GM21381 (cell line): ENCODE measurements around the gene GKN2.
"Not testable (repeated sequence)": the region's sequence is repeated elsewhere in the genome, so short reads cannot be mapped to it uniquely, and the experiment has no call there.

Source experiments
- ATAC-seq: cut with Tn5 transposase; IDR thresholded peaks from one replicate; pipeline ENCODE4 v1.9.1; 2021; ENCODE audit warnings: mild to moderate bottlenecking, moderate library complexity; ENCODE audit not compliant: unreplicated experiment

GKN2 gene

DNA sequence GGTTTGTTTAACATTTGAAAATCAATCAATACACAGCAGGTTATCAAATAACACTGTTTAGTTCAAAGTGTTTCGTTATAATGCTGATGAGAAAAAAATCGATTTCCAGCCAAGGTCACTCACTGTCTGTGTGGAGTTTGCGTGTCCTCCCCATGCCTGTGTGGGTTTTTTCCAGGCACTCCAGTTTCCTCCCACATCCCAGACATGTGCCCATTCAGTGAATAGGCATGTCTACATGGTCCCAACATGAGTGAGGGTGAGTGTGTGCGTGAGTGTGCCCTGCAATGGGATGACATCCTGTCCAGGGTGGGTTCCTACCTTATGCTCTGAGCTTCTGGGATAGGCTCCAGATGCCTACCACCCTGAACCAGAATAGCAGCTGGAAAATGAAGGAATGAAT is 8.7 kb upstream of the GKN2 start:
- ATAC-seq, result no peak

DNA sequence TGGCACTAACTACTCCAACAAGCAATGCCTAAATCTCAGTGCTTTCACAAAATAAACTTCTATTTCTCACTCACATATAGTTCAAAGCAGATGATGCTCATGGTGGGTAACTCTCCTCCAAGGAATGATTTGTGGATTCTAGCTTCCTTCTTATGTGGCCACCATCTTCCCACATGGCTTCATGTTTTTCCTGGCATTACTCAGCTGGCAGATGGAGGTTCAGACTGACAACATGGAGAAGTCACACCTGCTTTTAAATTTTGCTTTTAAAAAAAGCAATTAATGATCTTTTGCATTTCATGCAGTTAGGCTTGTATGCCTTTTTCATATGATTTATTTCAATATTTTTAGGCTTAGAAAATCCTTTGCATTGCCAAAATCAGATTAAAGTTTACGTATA is 6.3 kb upstream of the GKN2 start:
- ATAC-seq, result no peak

GRCh38 chr2:68955432-68955831 is 2.7 kb upstream of the GKN2 start:
- not testable (repeated sequence) for ATAC-seq

DNA sequence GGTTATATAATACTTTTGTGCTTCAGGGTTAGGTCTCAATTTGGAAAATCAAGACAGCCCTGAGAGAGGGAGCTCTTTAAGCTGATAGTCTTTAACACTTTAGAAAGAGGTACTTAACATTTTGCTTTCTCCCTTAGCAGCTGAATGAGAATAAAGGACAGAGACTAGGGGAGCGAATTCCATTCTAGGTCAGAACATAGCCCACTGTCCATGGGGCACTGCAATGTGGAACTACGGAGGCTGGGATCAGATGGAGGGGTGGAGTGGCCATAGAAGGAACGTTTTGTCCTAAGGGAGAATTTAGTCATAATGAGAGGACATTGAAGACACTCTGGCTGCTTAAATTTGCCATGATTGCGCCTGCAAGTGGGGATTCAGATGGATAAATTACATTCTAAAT is 794 bp downstream of the GKN2 start:
- no peak for ATAC-seq

- no peak for ATAC-seq
Observed at GRCh38 chr2:68948710-68949109, 4.0 kb downstream of the GKN2 start.

GRCh38 chr2:68946117-68946516 is 6.6 kb downstream of the GKN2 start:
- no peak for ATAC-seq

- ATAC-seq, result no peak
Observed at GRCh38 chr2:68943581-68944568, 8.8 kb downstream of the GKN2 start.

- no peak for ATAC-seq
Observed at GRCh38 chr2:68942827-68943226, 9.9 kb downstream of the GKN2 start.

DNA sequence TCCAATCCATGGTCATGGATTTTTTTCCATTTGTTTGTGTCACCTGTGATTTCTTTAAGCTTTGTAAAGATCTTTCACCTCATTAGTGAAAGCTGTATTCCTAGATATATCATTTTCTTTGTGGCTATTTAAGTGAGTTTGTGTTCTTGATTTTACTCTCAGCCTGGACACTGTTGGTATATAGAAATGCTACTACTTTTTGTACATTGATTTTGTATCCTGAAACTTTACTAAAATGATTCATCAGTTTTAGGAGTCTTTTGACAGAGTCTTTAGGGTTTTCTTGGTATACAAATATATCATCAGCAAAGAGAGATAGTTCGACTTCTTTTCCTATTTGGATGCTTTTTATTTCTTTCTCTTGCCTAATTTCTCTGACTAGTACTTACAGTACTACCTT is 12.3 kb downstream of the GKN2 start:
- no peak for ATAC-seq

DNA sequence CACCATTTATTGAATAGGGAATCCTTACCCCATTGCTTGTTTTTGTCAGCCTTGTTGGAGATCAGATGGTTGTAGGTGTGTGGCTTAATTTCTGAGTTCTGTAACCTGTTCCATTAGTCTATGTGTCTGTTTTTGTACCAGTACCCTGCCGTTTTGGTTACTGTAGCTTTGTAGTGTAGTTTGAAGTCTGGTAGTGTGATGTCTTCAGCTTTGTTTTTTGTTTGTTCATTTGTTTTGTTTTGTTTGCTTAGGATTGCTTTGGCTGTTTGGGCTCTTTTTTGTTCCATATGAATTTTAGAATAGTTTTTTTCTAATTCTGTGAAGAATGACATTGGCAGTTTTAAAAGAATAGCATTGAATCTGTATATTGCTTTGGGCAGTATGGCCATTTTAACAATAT is 12.7 kb downstream of the GKN2 start:
- no peak for ATAC-seq

DNA sequence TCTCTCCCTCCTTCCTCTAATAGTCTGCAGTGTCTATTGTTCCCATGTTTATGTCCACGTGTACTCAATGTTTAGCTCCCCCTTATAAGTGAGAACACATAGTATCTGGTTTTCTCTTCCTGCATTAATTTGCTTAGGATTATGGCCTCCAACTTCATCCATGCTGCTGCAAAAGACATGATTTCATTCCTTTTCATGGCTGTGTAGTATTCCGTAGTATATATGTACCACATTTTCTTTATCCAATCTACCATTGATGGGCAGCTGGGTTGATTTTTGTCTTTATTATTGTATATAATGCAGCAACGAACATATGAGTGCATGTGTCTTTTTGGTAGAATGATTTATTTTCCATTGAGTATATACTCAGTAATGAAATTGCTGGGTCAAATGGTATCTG is 13.8 kb downstream of the GKN2 start:
- no peak for ATAC-seq

DNA sequence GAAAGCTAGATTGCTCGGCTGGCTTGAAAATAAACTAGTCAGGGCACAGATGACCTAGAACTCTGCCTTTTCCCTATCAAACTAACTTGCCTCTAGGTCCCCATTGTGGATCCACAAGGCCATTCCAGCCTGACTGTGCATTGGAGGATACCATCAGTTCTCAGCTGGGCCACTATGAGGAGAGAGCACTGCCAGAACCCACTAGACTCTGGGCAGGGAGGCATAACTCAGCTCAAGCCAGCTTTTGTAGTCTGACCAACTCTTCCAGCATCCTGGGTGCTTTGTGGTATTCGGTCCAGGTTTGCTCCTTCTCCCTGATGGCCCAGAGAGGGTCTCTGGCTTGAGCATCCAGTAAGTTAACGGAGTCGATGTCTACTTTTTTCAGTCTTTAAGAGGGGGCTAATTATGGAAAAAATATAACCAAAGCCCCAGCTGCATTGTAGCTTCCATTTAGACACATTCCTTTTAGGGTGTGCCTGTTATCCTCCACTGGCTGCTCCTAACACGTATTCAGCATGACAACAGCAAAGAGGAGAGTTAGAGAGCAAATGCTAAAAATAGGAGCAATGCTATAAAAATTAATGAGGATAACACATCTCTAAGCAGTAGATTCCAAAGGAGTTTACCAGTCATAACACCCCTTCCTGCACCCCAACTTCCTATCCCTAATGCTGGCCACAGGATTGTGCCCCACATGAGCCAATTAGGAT is 15.2 kb downstream of the GKN2 start:
- ATAC-seq, result no peak

DNA sequence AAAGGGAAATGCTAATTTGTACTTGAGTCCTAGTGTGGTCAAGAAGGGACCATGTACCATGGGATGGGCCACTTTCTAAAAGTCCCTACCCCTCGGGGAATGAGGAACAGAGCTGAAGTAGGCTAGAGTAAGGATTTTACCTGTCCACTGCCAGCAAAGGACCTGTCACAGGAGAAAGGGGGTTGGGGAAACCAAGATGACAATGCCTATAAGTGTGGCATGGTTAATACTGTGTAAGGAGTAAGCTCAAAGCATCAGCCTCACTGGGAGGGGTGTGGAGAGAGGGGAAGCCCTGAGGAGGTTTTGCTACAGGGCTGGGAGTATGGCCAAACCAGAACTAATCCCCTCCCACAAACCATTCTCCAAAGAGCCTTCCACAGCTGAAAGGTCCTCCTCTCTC is 15.8 kb downstream of the GKN2 start:
- ATAC-seq, result no peak

GRCh38 chr2:68936427-68936826 is 16.3 kb downstream of the GKN2 start:
- ATAC-seq, result no peak

GRCh38 chr2:68935471-68935870 is 17.2 kb downstream of the GKN2 start:
- ATAC-seq, result no peak

GRCh38 chr2:68934021-68934420 is 18.7 kb downstream of the GKN2 start:
- no peak for ATAC-seq

GRCh38 chr2:68932402-68932801 is 20.3 kb downstream of the GKN2 start:
- no peak for ATAC-seq

GRCh38 chr2:68931799-68932198 is 20.9 kb downstream of the GKN2 start:
- ATAC-seq, result no peak

DNA sequence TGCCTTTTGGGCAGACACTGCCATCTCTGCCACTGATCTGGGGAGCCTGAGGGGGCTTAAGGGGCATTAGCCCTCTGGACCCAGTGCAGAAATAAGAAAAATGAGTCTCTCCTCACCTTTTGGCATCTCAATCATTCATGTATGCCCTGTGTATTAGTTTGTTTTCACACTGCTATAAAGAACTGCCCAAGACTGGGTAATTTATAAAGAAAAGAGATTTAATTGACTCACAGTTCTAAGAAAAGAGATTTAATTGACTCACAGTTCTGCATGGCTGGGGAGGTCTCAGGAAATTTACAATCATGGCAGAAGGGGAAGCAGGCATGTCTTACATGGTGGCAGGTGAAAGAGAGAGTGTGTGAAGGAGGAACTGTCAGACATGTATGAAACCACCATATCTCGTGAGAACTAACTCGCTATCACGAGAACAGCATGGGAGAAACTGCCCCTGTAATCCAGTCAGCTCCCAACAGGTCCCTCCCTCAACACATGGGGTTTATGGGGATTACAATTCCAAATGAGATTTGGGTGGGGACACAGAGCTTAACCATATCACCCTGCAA is 21.5 kb downstream of the GKN2 start:
- ATAC-seq, result no peak

GRCh38 chr2:68926796-68927195 is 25.9 kb downstream of the GKN2 start:
- ATAC-seq, result no peak

DNA sequence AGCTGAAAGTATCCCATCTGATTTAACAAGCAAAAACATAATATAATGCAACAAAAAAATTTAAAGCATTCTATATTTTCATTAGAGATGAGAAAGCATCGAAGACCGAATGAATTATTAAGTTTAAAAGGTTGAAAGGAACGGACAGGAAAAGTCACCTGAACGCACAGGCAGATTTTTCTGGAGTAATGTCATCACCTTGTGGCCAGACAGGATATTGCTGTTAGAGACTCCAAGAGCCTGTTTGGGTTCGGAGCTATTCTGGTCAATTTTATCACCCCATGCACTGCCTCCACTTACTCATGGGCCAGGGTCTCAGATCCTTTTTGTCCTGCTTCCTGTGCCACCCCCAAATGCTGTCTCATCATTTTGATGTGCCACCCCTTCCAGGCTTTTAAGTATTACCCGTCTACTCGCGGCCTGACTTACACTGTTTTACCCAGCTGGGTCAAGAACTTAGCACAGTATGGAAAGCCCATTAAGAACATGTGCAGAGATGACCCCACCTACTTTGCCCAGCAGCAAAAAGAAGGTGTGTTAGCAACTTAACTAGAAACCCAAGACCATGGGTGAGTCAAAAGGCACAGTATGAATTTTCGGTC is 27.3 kb downstream of the GKN2 start:
- no peak for ATAC-seq
